ENCODE results near the gene DDX1.

Gene DDX1

DNA sequence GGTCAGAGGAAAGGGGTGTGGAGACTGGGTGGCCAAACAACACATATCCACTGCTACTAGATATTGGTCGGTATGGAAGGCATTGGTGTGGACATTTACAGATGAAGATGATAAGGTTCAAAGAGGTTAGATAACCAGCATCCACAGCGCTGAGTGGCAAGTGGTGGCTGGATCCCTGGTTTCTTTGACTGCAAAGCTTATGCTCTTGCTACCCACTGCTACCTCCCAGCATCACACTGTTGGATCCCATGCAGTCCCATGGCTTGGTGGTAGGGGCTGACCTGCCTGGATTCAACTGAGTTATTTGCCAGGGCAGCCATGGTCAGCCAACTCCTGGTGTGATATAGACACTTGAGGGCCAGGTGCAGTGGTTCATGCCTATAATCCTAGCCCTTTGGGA, 53.6 kb downstream of the DDX1 start:
- Mint-ChIP-seq H3K4me3 (no peak overlapping the region), H3K4me1 (ENCODE audit: low read depth) (peaks cover under 1% of the 10 kb centered on the region), H3K27me3 (no peaks in the 10 kb centered on the region), H3K9me3 (peaks cover 7% of the 10 kb centered on the region), H3K36me3 (ENCODE audit: low read depth) (peaks cover 18% of the 10 kb centered on the region), H3K27ac (no peak overlapping the region)

DNA sequence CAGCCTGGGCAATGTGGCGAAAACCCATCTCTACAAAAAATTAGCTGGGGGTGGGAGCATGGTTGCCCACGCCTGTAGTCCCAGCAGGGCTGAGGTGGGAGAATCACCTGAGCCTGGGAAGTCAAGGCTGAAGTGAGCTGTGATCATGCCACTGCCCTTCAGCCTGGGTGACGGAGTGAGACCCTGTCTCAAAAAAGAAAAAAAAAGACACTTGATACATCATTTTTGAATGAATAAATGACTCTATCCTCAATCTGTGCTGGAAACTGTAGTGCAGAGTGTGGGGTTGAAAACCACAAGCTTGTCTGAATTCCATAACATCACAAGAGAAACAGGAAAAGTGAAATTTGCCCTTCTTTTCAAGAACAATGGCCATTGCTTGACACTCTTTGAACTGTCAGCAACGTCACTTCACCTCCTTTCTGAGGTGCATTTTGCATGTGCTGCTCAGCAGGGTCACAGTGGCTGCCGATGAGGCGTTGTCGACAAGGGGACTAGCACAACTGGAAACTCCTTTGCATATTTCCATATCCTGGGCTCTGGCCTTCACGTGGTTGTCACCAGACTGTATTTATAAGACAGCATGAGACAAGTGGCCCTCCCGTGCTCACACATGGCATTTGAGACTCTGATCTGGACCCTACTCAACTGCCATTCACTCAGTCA, 54.2 kb downstream of the DDX1 start:
- H3K4me3 Mint-ChIP-seq: no peak overlapping the region
- peaks cover 13% of the 10 kb centered on the region for H3K36me3 Mint-ChIP-seq (ENCODE audit: low read depth)
- no peaks in the 10 kb centered on the region for H3K4me1 Mint-ChIP-seq (ENCODE audit: low read depth)
- no peak overlapping the region for H3K27ac Mint-ChIP-seq
- no peaks in the 10 kb centered on the region for H3K27me3 Mint-ChIP-seq
- peaks cover 7% of the 10 kb centered on the region for H3K9me3 Mint-ChIP-seq

GRCh38 chr2:15646661-15647060, 55.0 kb downstream of the DDX1 start:
- Mint-ChIP-seq H3K27me3 (no peaks in the 10 kb centered on the region), H3K9me3 (no peaks in the 10 kb centered on the region), H3K4me1 (ENCODE audit: low read depth) (no peaks in the 10 kb centered on the region), H3K27ac (no peak overlapping the region), H3K36me3 (ENCODE audit: low read depth) (peaks cover 5% of the 10 kb centered on the region), H3K4me3 (no peak overlapping the region)

DNA sequence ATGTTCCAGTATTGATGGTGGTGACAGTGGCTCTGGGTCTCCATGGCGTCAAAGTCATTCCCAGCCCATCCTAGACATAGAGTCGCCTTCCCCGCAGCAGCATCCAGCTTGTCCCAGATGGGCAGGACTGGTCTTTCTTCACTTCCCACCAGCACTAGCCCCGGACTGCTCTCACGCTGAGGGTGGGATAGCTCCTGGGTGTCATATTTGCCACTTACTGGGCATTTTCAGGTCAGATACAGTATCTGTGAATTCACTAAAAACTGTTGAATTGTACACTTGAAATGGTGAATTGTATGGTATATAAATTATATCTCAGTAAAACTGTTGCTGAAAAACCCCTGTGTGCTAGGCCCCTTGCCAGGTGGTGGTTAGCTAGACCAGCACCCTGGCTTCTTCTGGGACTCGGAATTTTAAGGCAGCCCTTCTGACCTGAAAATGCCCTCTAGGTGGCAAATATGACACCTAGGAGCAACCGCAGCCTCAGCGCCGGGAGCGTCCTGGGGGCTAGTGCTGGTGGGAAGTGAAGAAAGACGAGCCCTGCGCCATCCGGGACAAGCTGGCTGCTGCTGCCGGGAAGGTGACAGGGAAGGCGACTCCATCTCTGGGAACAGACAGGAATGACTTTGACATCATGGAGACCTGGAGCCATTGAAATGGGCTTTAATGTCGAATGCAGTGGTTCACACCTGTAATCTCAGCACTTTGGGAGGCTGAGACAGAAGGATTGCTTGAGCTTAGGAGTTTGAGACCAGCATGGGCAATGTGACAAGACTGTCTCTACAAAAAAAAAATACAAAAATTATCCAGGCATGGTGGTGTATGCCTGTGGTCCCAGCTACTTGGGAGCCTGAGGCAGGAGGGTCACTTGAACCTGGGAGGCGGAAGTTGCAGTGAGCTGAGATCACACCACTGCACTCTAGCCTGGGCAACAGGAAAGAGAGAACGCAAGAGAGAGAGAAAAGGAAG, 56.2 kb downstream of the DDX1 start:
- Mint-ChIP-seq H3K27me3 (no peaks in the 10 kb centered on the region), H3K4me1 (ENCODE audit: low read depth) (no peaks in the 10 kb centered on the region), H3K4me3 (no peak overlapping the region), H3K9me3 (no peaks in the 10 kb centered on the region), H3K36me3 (ENCODE audit: low read depth) (no peaks in the 10 kb centered on the region), H3K27ac (no peak overlapping the region)

GRCh38 chr2:15648593-15649525, 57.2 kb downstream of the DDX1 start:
- Mint-ChIP-seq H3K27me3 (no peaks in the 10 kb centered on the region), H3K36me3 (ENCODE audit: low read depth) (no peaks in the 10 kb centered on the region), H3K9me3 (no peaks in the 10 kb centered on the region), H3K27ac (no peak overlapping the region), H3K4me1 (ENCODE audit: low read depth) (no peaks in the 10 kb centered on the region), H3K4me3 (no peak overlapping the region)

GRCh38 chr2:15649561-15650255, 58.0 kb downstream of the DDX1 start:
- Mint-ChIP-seq H3K36me3 (ENCODE audit: low read depth) (no peaks in the 10 kb centered on the region), H3K4me3 (no peak overlapping the region), H3K4me1 (ENCODE audit: low read depth) (no peaks in the 10 kb centered on the region), H3K27me3 (no peaks in the 10 kb centered on the region), H3K9me3 (no peaks in the 10 kb centered on the region), H3K27ac (no peak overlapping the region)

- Mint-ChIP-seq H3K27ac (no peak overlapping the region), H3K36me3 (ENCODE audit: low read depth) (no peaks in the 10 kb centered on the region), H3K27me3 (no peaks in the 10 kb centered on the region), H3K4me3 (no peak overlapping the region), H3K4me1 (ENCODE audit: low read depth) (no peaks in the 10 kb centered on the region), H3K9me3 (no peaks in the 10 kb centered on the region)
These were observed 59.1 kb downstream of the DDX1 start for GRCh38 chr2:15650616-15651366.

DNA sequence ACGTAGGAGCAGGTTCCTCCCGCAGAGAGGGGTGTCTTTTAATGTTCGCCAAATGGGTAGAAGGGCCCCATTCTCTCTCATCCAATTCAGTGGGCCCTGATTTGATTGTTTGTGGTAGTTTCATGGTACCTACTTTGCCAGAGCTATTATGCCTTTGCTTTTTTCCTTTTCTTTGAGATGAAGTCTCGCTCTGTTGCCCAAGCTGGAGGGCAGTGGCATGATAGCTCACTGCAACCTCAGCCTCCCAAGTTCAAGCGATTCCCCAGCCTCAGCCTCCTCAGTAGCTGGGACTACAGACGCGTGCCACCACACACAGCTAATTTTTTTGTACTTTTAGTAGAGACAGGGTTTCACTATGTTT, 59.7 kb downstream of the DDX1 start:
- H3K27me3 Mint-ChIP-seq: no peaks in the 10 kb centered on the region
- H3K36me3 Mint-ChIP-seq (ENCODE audit: low read depth): no peaks in the 10 kb centered on the region
- no peak overlapping the region for H3K27ac Mint-ChIP-seq
- no peak overlapping the region for H3K4me3 Mint-ChIP-seq
- H3K4me1 Mint-ChIP-seq (ENCODE audit: low read depth): no peaks in the 10 kb centered on the region
- no peaks in the 10 kb centered on the region for H3K9me3 Mint-ChIP-seq

DNA sequence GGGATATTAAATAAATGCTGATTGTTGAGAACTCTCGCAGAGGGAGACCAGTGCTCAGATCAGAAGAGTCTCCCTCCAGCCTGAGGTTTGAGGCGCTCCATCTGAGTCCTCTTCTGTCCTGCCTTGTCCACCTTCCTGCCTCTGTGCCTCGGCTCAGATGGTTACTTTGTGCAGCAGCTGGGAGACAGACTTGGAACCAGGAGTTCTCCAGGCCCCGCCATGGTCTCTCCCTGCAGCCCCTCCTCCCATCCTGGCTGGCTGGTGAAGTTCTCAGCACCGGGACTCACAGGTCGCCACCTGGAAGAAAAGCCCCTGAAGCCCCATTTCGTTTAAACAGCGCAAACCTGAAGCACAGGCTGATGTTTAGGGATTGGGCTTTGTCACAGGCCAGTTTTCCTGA, 60.6 kb downstream of the DDX1 start:
- no peak overlapping the region for H3K4me3 Mint-ChIP-seq
- no peaks in the 10 kb centered on the region for H3K36me3 Mint-ChIP-seq (ENCODE audit: low read depth)
- H3K4me1 Mint-ChIP-seq (ENCODE audit: low read depth): no peaks in the 10 kb centered on the region
- no peak overlapping the region for H3K27ac Mint-ChIP-seq
- no peaks in the 10 kb centered on the region for H3K27me3 Mint-ChIP-seq
- H3K9me3 Mint-ChIP-seq: no peaks in the 10 kb centered on the region

GRCh38 chr2:15652801-15653200, 61.1 kb downstream of the DDX1 start:
- Mint-ChIP-seq H3K9me3 (no peaks in the 10 kb centered on the region), H3K4me1 (ENCODE audit: low read depth) (no peaks in the 10 kb centered on the region), H3K27ac (no peak overlapping the region), H3K27me3 (no peaks in the 10 kb centered on the region), H3K4me3 (no peak overlapping the region), H3K36me3 (ENCODE audit: low read depth) (no peaks in the 10 kb centered on the region)

DNA sequence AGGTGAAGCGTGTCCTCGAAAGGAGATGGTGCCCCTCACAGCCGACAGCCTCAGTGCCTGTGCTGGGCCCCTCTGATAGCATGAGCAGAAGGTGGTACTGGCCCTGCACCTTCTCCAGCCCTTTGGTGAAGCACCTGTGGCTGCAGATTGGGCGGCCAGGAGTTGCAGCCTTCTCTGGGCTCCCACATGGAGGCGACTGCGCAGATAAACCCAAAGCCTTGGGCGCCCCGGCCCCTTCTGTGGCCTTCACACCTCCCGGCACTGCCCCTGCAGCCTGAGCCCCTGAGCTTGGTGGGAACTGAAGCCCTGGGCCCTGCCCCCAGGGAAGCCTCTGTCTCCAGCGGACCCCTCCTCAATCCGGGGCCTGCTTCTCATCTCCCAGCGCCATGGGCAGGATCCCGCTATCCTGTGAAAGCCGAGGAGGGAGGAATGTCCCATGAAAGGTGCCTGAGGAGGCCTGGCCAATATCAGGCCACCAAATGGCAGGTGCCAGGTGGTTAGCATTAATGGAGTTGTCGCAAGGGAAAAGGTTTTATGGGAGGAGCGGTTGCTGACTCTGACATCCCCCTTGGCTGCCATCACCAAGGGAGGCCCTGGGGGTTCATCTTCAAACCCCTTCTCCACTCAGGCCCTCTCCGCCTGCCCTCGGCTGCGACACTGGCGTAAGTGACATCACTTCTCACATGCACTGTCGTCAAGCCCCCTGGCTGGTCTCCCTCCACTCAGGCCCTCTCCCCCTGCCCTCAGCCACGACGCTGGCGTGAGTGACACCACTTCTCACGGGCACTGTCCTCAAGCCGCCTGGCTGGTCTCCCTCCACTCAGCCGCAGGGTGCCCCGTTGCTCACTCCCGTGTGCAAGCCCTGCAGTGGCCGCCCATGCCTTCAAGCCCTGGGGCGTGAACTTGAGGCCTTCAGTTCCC, 62.4 kb downstream of the DDX1 start:
- H3K4me1 Mint-ChIP-seq (ENCODE audit: low read depth): no peaks in the 10 kb centered on the region
- H3K9me3 Mint-ChIP-seq: no peaks in the 10 kb centered on the region
- no peaks in the 10 kb centered on the region for H3K36me3 Mint-ChIP-seq (ENCODE audit: low read depth)
- peaks cover 4% of the 10 kb centered on the region for H3K27me3 Mint-ChIP-seq
- H3K27ac Mint-ChIP-seq: no peak overlapping the region
- no peak overlapping the region for H3K4me3 Mint-ChIP-seq

DNA sequence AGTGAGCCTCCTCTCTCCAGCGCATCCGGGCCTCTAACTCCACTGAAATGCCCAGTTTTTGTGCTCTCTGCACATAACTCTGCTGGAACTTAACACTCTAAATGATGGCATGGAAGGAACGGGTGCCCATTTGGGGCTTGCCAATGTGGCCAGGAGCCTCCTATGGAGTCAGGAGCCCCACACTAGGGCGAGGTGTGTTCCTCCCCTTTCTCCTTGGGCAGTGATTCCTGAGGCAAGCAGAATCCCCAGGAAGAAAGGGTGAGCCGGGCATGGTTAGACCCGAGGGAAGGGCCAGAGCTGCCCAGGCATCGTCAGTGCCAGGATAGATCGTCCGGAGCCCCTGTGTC, 63.0 kb downstream of the DDX1 start:
- Mint-ChIP-seq H3K36me3 (ENCODE audit: low read depth) (no peaks in the 10 kb centered on the region), H3K4me1 (ENCODE audit: low read depth) (no peaks in the 10 kb centered on the region), H3K9me3 (no peaks in the 10 kb centered on the region), H3K27ac (no peak overlapping the region), H3K27me3 (peaks cover 5% of the 10 kb centered on the region), H3K4me3 (no peak overlapping the region)
